DND-41 (cell line): Measurements from ENCODE around the gene TSPAN18.

Experiments used
- EZH2 ChIP-seq: IDR thresholded peaks from 3 replicates; pipeline ENCODE4 v1.6.1; 2012; ENCODE audit warnings: borderline replicate concordance, low read depth, mild to moderate bottlenecking, moderate library complexity, low read length, inconsistent platforms; ENCODE audit not compliant: severe bottlenecking
- TF ChIP-seq, protein P1 (sequence below): IDR thresholded peaks from 2 replicates; pipeline ENCODE4 v1.5.1; 2012; ENCODE audit warnings: borderline replicate concordance, low read length, moderate library complexity, mild to moderate bottlenecking; ENCODE audit not compliant: poor library complexity, severe bottlenecking; ENCODE audit errors: extremely low read depth

DNA sequence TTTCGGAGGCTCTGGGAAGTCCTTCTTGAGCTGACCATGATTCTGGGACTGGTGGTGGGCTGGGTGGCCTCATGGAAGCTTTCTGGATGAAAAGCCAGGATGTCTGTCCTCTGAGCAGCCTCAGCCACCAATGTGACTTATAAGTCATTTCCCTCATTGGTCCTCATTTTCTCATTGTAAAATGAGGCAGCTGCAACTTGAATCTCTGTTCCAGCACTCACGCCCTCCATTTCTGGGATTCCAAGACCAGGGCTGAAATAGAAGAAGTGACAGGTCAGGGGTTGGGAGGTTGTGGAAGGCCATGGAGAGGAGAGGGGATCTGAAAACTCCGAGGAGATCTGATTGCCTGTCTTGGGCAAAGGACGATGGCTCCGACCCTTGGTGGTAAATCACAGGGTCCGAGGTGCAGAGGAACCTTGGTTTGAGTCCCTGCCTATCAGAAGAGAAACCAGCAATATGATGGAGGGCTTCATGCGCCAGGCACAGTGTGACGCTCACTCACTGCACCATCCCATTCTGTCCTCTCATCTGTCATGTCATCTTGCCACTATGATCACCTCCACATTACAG is 38.3 kb downstream of the TSPAN18 start:
- TF ChIP-seq, protein P1, sequence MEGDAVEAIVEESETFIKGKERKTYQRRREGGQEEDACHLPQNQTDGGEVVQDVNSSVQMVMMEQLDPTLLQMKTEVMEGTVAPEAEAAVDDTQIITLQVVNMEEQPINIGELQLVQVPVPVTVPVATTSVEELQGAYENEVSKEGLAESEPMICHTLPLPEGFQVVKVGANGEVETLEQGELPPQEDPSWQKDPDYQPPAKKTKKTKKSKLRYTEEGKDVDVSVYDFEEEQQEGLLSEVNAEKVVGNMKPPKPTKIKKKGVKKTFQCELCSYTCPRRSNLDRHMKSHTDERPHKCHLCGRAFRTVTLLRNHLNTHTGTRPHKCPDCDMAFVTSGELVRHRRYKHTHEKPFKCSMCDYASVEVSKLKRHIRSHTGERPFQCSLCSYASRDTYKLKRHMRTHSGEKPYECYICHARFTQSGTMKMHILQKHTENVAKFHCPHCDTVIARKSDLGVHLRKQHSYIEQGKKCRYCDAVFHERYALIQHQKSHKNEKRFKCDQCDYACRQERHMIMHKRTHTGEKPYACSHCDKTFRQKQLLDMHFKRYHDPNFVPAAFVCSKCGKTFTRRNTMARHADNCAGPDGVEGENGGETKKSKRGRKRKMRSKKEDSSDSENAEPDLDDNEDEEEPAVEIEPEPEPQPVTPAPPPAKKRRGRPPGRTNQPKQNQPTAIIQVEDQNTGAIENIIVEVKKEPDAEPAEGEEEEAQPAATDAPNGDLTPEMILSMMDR: no peak
- TF ChIP-seq EZH2: no peak
